Activated T-cell treated with anti-CD3 and anti-CD28 coated beads, Interleukin-2, amount 50 U/mL, for 24 hours (primary cell): Measurements from ENCODE around the gene SLC35A4.
"Not testable (repeated sequence)": the region's sequence is repeated elsewhere in the genome, so short reads cannot be mapped to it uniquely, and the experiment has no call there.

ENCODE experiments used
- DNase-seq: peaks from one replicate; pipeline ENCODE4 v3.0.0-alpha.2; 2020
- H3K27ac Mint-ChIP-seq: 2 replicates; pipeline ENCODE4 v1.8.0; 2020; ENCODE audit warnings: mild to moderate bottlenecking, mixed read lengths
- H3K27me3 Mint-ChIP-seq: 2 replicates; pipeline ENCODE4 v1.8.0; 2020; ENCODE audit warnings: mixed read lengths
- H3K36me3 Mint-ChIP-seq: 2 replicates; pipeline ENCODE4 v1.8.0; 2020; ENCODE audit warnings: low read depth, mixed read lengths
- H3K4me1 Mint-ChIP-seq: 2 replicates; pipeline ENCODE4 v1.8.0; 2020; ENCODE audit warnings: low read depth, mixed read lengths
- H3K4me3 Mint-ChIP-seq: 2 replicates; pipeline ENCODE4 v1.8.0; 2020; ENCODE audit warnings: mild to moderate bottlenecking, moderate library complexity, mixed read lengths
- H3K9me3 Mint-ChIP-seq: 2 replicates; pipeline ENCODE4 v1.8.0; 2020; ENCODE audit warnings: mixed read lengths

Gene SLC35A4

GRCh38 chr5:140567136-140567818 lies 2.6 kb downstream of the SLC35A4 start:
- Mint-ChIP-seq H3K9me3 (no peaks in the 10 kb centered on the region), H3K4me1 (peaks cover 62% of the 10 kb centered on the region), H3K27me3 (no peaks in the 10 kb centered on the region), H3K4me3 (no peak overlapping the region), H3K36me3 (peaks cover 59% of the 10 kb centered on the region), H3K27ac (peak overlapping the region; percentile 94)
- DNase-seq, result no peak

GRCh38 chr5:140567871-140568270 lies 3.2 kb downstream of the SLC35A4 start:
- H3K4me1 Mint-ChIP-seq, result peaks cover 59% of the 10 kb centered on the region
- H3K4me3 Mint-ChIP-seq, result no peak overlapping the region
- H3K27me3 Mint-ChIP-seq, result no peaks in the 10 kb centered on the region
- peaks cover 59% of the 10 kb centered on the region for H3K36me3 Mint-ChIP-seq
- no peak for DNase-seq
- no peaks in the 10 kb centered on the region for H3K9me3 Mint-ChIP-seq
- H3K27ac Mint-ChIP-seq, result peak overlapping the region; percentile 94

GRCh38 chr5:140568443-140569063 lies 3.9 kb downstream of the SLC35A4 start:
- Mint-ChIP-seq H3K4me3 (peak overlapping the region; percentile 68), H3K9me3 (no peaks in the 10 kb centered on the region), H3K27me3 (no peaks in the 10 kb centered on the region), H3K4me1 (peaks cover 54% of the 10 kb centered on the region), H3K36me3 (peaks cover 59% of the 10 kb centered on the region), H3K27ac (peak overlapping the region; percentile 94)
- DNase-seq, result no peak

GRCh38 chr5:140569197-140569596 lies 4.6 kb downstream of the SLC35A4 start:
- Mint-ChIP-seq H3K4me1 (peaks cover 49% of the 10 kb centered on the region), H3K27me3 (no peaks in the 10 kb centered on the region), H3K27ac (peak overlapping the region; percentile 94), H3K4me3 (peak overlapping the region; percentile 68), H3K36me3 (peaks cover 59% of the 10 kb centered on the region), H3K9me3 (no peaks in the 10 kb centered on the region)
- no peak for DNase-seq

GRCh38 chr5:140570058-140570457 lies 5.4 kb downstream of the SLC35A4 start:
- Mint-ChIP-seq H3K4me3 (no peak overlapping the region), H3K36me3 (peaks cover 54% of the 10 kb centered on the region), H3K9me3 (no peaks in the 10 kb centered on the region), H3K27me3 (no peaks in the 10 kb centered on the region), H3K4me1 (peaks cover 49% of the 10 kb centered on the region), H3K27ac (peak overlapping the region; percentile 94)
- no peak for DNase-seq

- Mint-ChIP-seq H3K4me3 (no peak overlapping the region), H3K9me3 (no peaks in the 10 kb centered on the region), H3K36me3 (peaks cover 50% of the 10 kb centered on the region), H3K27ac (peak overlapping the region; percentile 94), H3K27me3 (no peaks in the 10 kb centered on the region), H3K4me1 (peaks cover 47% of the 10 kb centered on the region)
- DNase-seq, result no peak
These were observed 5.9 kb downstream of the SLC35A4 start for GRCh38 chr5:140570488-140570887.

GRCh38 chr5:140571105-140571504 lies 6.5 kb downstream of the SLC35A4 start:
- DNase-seq, result no peak
- H3K36me3 Mint-ChIP-seq, result peaks cover 45% of the 10 kb centered on the region
- H3K27ac Mint-ChIP-seq, result no peak overlapping the region
- H3K9me3 Mint-ChIP-seq, result no peaks in the 10 kb centered on the region
- H3K4me3 Mint-ChIP-seq, result no peak overlapping the region
- H3K27me3 Mint-ChIP-seq, result no peaks in the 10 kb centered on the region
- peaks cover 43% of the 10 kb centered on the region for H3K4me1 Mint-ChIP-seq

- no peaks in the 10 kb centered on the region for H3K9me3 Mint-ChIP-seq
- no peak overlapping the region for H3K27ac Mint-ChIP-seq
- no peak overlapping the region for H3K4me3 Mint-ChIP-seq
- H3K36me3 Mint-ChIP-seq, result peaks cover 21% of the 10 kb centered on the region
- H3K27me3 Mint-ChIP-seq, result no peaks in the 10 kb centered on the region
- no peak for DNase-seq
- peaks cover 21% of the 10 kb centered on the region for H3K4me1 Mint-ChIP-seq
These were observed 9.1 kb downstream of the SLC35A4 start for GRCh38 chr5:140573683-140574082.

GRCh38 chr5:140574165-140574564 lies 9.5 kb downstream of the SLC35A4 start:
- no peaks in the 10 kb centered on the region for H3K9me3 Mint-ChIP-seq
- peak overlapping the region; percentile 33 for H3K27ac Mint-ChIP-seq
- H3K27me3 Mint-ChIP-seq, result no peaks in the 10 kb centered on the region
- H3K4me1 Mint-ChIP-seq, result peaks cover 16% of the 10 kb centered on the region
- no peak overlapping the region for H3K4me3 Mint-ChIP-seq
- DNase-seq, result no peak
- H3K36me3 Mint-ChIP-seq, result peaks cover 16% of the 10 kb centered on the region

GRCh38 chr5:140575309-140575708 lies 10.7 kb downstream of the SLC35A4 start:
- Mint-ChIP-seq H3K4me3 (no peak overlapping the region), H3K9me3 (no peaks in the 10 kb centered on the region), H3K36me3 (peaks cover 9% of the 10 kb centered on the region), H3K4me1 (peaks cover 5% of the 10 kb centered on the region), H3K27me3 (no peaks in the 10 kb centered on the region), H3K27ac (no peak overlapping the region)
- DNase-seq, result no peak

- Mint-ChIP-seq H3K36me3 (no peaks in the 10 kb centered on the region), H3K27ac (no peak overlapping the region), H3K9me3 (no peaks in the 10 kb centered on the region), H3K27me3 (peaks cover 2% of the 10 kb centered on the region), H3K4me1 (peaks cover 4% of the 10 kb centered on the region), H3K4me3 (no peak overlapping the region)
- no peak for DNase-seq
These were observed 12.2 kb downstream of the SLC35A4 start for GRCh38 chr5:140576776-140577201.

GRCh38 chr5:140579188-140579747 lies 14.6 kb downstream of the SLC35A4 start:
- H3K9me3 Mint-ChIP-seq, H3K4me3 Mint-ChIP-seq, H3K27ac Mint-ChIP-seq, H3K4me1 Mint-ChIP-seq, H3K36me3 Mint-ChIP-seq, H3K27me3 Mint-ChIP-seq, DNase-seq: not testable (repeated sequence)

GRCh38 chr5:140587495-140587894 lies 22.9 kb downstream of the SLC35A4 start:
- DNase-seq, result no peak

GRCh38 chr5:140588311-140589070 lies 23.9 kb downstream of the SLC35A4 start:
- H3K4me3 Mint-ChIP-seq, result no peak overlapping the region
- H3K36me3 Mint-ChIP-seq, result no peaks in the 10 kb centered on the region
- DNase-seq, result no peak
- peaks cover 4% of the 10 kb centered on the region for H3K27me3 Mint-ChIP-seq
- H3K27ac Mint-ChIP-seq, result no peak overlapping the region
- no peaks in the 10 kb centered on the region for H3K4me1 Mint-ChIP-seq
- H3K9me3 Mint-ChIP-seq, result no peaks in the 10 kb centered on the region

More at GRCh38 chr5:140587495-140587894, 22.9 kb downstream of the SLC35A4 start:
- Mint-ChIP-seq H3K36me3 (no peaks in the 10 kb centered on the region), H3K27me3 (peaks cover 3% of the 10 kb centered on the region), H3K4me1 (no peaks in the 10 kb centered on the region), H3K27ac (no peak overlapping the region), H3K9me3 (peaks cover 2% of the 10 kb centered on the region), H3K4me3 (no peak overlapping the region)
